A172 (cell line): Measurements from ENCODE around the gene ITIH4. TPM values are rescaled to one million over a fixed set of nuclear protein-coding genes. Genes with fewer than 3 reads are reported as not detected.
A peak's percentile ranks its signal among the peaks of the same experiment; 100 is the strongest.

ENCODE experiments used
- DNase-seq: peaks from one replicate; pipeline ENCODE4 v3.0.0-alpha.2; 2015; ENCODE audit warnings: low spot score
- total RNA-seq: library from RNA; depleted of rRNA; stranded (reverse); fragments of >200 nt; shearing (Covaris generic); gene quantifications from 2 replicates; pipeline ENCODE4 v1.2.3, GENCODE V29; 2014; rRNA removed

The ITIH4 gene
- 0.69 and 1.1 TPM in 2 replicates for total RNA-seq

- DNase-seq, result no peak
Measured at GRCh38 chr3:52830535-52831258, at the start of gene ITIH4. TSS of gene ITIH4 (minus strand) at chr3:52830672. CDS start at chr3:52830642, 30 bp downstream.

DNA sequence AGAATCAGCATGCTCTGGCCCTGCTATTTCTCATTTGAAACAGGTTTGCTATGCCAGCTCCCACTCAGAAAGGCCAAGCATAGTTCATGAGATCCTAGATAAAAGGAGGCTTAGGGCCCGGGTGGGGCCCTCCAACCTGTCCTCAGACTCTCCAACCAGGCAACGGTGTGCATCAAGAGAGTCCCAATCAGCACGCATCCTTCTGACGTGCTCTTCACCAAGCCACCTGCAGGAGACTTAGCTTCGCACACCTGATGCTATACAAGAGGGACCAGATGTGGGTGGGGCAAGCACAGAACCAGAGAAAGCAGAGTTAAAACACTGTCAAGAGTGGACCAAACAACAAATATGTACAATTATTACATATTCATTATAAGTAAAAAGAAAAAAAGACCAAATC lies 49.6 kb upstream of the ITIH4 start:
- DNase-seq, result no peak

DNA sequence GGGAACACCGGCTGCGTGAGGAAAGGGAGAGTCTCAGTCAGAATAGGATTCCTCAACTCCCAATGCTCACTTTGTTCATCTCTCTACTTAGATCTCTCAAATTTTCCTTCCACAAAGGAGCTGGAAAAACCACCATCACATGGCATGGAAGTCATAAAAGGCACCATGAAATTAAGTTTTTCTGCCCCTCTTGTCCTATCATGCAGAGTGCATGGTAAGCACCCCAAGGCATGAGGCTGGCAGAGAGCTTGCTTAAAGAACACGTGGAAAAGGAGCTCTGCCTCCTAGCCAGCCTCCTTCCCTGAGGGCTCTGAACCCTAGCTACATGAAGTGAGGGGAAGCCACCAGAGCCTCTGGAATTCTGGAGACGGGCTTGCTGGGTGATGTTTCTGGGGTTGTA lies 49.1 kb upstream of the ITIH4 start:
- no peak for DNase-seq

DNA sequence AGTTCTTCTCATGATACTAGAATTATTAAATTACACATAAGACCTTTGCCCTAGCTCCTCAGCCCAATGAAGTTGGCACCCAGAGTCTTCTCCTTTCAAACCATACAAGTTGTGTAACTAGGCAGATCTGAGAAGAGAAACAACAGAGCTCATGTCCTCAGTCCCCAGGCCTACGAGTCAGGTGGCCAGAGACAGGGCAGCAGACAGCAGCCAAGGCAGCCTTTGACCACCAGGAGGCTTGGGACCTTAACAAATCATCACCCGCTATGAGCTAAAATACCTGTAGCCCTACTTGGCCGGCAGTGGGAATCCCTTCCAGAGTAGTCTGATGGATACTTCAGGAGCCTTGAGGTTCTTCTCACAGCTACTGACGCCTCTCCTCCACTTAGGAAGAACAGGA lies 48.6 kb upstream of the ITIH4 start:
- no peak for DNase-seq

- no peak for DNase-seq
Measured at GRCh38 chr3:52877085-52877484, 46.6 kb upstream of the ITIH4 start.

DNA sequence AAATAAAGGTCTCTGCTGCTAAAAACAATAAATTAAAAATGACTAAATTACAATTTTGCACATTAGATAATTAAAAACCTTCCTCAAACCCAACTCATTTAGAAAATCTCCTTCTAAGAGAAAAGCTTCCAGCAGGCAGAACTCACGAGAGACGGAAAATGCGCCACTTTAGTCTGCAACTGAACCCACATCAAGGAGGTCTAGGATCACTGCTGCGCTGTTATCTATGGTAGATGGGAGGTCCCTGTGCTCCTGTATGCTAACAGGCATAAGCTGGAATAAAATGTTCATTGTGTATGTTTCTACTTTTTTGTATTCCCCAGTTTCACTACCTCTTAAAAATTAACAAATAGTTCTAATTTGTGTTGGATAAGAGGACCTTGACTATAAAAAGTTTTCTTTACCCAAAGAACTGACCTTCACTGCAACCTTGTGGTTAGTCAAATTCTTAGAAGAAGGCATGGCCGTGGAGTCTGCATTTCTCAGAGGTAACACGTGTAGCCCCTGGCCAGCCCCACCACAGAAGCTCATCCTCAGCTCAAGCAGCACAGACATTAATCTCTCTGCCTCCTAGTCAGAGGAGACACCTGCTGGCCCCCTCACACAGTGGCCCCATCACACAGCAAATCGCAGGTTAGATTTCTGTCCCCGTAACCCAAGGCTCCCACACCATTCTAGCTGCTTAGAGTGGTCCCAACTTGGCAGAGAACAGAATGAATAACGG lies 44.6 kb upstream of the ITIH4 start:
- DNase-seq, result no peak

- DNase-seq, result no peak
Measured at GRCh38 chr3:52874160-52874701, 43.8 kb upstream of the ITIH4 start.

GRCh38 chr3:52873433-52874159 lies 43.1 kb upstream of the ITIH4 start:
- DNase-seq, result peak; percentile 38

DNA sequence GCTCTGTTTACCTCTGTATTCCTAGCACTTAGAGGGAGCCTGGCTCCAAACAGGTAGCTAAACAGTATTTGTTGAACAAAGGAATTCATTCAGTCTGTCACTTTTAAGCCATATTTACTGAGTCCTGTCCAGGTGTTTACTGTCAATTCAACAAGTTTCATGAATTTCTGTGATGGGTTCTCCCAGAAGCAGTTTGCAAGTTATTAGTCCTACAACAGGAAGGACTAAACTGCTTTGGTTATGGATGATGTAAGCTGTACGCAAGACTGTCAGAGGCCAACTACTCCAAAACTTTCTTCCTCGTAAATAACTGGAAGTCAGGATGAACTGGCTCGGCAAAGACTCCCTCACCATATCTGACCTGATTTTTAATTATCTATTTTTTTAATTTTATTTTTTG lies 41.8 kb upstream of the ITIH4 start:
- DNase-seq, result no peak

DNA sequence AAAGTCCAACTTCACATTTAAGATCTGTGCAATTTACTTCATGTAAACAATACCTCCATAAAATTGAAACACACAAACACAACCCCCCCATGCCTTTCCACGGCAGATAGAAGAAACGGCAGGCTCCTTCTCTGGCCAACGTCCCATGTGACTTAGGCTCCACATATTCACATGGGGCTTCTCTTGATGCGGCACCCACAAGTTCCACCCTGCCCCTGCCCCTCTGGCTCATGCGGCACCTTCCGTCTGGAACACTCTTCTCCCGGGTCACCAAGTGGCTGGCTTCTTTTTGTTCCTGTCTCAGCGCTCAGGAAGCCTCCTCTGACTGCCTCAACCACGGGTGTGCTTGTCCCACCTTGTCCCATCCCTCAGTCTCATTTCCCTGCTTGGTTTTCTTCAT lies 41.3 kb upstream of the ITIH4 start:
- no peak for DNase-seq

GRCh38 chr3:52870471-52870870 lies 40.0 kb upstream of the ITIH4 start:
- DNase-seq, result no peak

GRCh38 chr3:52866427-52866826 lies 36.0 kb upstream of the ITIH4 start:
- no peak for DNase-seq

- DNase-seq, result no peak
Measured at GRCh38 chr3:52865994-52866393, 35.5 kb upstream of the ITIH4 start.

- no peak for DNase-seq
Measured at GRCh38 chr3:52860424-52860768, 29.9 kb upstream of the ITIH4 start.

- no peak for DNase-seq
Measured at GRCh38 chr3:52859686-52860423, 29.4 kb upstream of the ITIH4 start.

DNA sequence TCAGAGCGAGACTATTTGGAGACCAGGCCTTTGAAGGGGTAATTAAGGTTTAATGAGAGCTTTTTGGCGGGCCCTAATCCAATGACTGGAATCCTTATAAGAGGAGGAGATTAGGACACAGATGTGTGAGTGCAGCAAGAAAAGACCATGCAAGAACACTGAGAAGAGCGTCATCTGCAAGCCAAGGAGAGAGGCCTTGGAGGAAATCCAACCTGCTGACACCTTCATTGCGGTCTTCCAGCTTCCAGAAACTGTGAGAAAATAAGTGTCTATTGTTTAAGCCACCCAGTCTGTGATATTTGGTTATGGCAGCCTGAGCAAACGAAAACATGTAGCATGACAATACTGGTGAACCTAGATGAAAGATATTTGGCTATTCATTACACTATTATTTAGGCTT lies 27.4 kb upstream of the ITIH4 start:
- DNase-seq, result no peak

DNA sequence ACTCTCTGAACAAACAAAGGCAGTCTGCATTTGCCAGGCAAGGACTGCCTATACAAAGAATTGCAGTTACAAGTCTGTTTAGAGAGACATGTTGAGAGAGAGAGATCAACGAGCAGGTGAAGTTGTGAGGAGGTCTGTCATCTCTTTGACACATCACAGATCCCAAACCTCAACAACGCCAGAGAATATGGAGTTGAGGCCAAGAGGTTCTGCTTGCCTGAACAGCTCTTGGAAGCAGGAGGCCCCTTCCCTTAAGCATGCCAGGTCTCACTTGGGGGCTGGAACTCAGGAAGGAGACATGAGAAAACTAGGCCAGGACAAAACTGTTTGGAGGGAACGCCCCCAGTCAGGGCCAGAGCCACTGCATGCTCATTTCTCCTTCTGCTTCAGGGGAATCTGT lies 26.7 kb upstream of the ITIH4 start:
- no peak for DNase-seq

GRCh38 chr3:52856666-52857065 lies 26.2 kb upstream of the ITIH4 start:
- no peak for DNase-seq

DNA sequence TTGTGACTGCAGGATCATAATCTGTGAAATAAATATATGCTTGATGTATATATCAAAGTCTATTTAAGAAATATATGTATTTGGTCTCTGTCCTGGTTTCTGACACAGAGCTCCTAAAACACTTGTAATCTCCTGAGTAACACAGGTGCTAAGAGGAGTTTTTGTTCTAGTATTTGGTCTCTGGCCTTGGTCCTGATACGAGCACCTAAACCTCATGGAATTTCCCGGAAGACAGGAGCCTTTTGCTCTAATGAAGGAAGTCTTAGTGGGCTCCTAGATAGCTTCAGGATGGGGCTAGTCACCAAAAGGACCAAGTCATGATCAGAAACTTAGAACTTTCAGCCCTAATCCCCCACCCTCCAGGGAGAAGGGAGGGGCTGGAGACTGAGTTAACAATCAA lies 23.5 kb upstream of the ITIH4 start:
- no peak for DNase-seq

DNA sequence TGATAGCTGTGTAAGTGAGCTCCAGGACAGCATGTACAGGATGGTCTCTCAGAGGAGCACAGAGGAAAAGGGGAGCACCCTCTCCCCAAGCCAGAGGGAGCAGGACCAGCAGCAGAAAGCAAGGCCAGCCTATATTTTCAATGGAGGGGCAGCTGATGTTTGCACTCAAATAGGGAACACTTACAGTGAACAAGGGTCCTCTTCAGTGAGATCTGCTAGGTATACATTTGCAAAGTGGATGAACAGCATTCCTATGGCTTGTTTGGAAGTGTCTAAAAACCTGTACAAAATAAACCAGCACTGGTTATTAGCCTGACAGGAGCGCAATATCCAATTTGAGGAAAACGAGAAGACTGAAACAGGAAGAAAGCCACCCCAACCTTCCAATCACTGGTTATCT lies 21.9 kb upstream of the ITIH4 start:
- no peak for DNase-seq

DNA sequence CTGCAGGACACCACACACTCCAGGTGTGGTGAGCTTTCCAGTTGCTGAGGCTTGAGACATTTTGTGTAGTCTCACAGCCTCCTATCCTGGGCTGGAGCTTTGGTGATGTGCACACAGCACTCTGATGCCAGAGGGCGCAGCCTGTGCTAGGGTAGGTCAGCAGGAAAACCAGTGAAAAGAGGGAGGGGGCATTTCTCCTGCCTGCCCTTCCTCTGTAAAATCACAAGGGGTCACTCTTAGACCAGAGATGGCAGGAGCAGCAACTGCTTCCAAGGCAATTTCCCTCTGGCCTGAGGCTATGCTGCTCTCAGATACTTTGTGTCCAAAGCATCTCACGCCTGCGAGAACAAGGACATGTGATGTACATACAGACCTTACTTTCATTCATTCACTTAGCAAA lies 20.9 kb upstream of the ITIH4 start:
- DNase-seq, result peak; percentile 50

DNA sequence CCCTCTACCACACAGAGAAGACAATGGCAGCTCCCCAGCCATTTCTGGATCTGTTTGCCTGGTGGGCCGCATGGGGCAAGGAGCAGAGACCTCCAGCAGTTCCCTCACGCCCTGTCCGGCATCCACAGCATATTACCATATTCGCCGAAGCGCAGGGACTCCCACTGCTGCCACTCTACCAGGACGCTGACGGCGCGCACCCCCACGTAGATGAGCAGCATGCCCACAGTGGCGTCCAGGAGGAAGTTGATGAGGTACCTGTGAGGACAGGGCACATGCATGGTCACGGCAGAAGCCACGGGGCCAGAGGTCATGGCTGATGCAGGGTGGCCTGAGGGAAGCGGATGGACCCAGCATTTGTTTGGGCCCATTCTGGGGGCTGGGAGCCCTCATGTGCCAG lies 19.2 kb upstream of the ITIH4 start:
- DNase-seq, result no peak
